ENCODE measurements around the gene AK4.

AK4 gene

GRCh38 chr1:65164633-65165032, 16.6 kb downstream of the AK4 start:
- H3K4me3 ChIP-seq (ENCODE audit: low read depth, low read length), result no peak overlapping the region
- no peak overlapping the region for H3K27ac ChIP-seq (ENCODE audit: extremely low read depth, low read depth, low read length)
- no peaks in the 10 kb centered on the region for H3K36me3 ChIP-seq (ENCODE audit: control insufficient read depth in 2 of 2, insufficient read depth in 1 of 2, low read length in 2 of 2)
- no peaks in the 10 kb centered on the region for H3K9me3 ChIP-seq (ENCODE audit: control insufficient read depth, insufficient read depth, low read depth, low read length)
- POLR2A ChIA-PET, result interaction anchor here (0.6 kb wide), 1 partner anchor 302 kb away, joined by 5 read pairs; no protein-coding TSS in a partner anchor
- CTCF ChIA-PET, result no interaction called here
- H3K4me1 ChIP-seq (ENCODE audit: control insufficient read depth, insufficient read depth, low read length), result peaks cover 7% of the 10 kb centered on the region
- no peak for TF ChIP-seq ZNF184 (tag by site-specific recombination; IDR thresholded peaks at IDR 0.05)
- TF ChIP-seq ZNF596 (tag by site-specific recombination; IDR thresholded peaks at IDR 0.05), result no peak
- no peak for TF ChIP-seq IKZF3 (tag by site-specific recombination; IDR thresholded peaks at IDR 0.05)
- TF ChIP-seq KLF16 (tag by site-specific recombination; IDR thresholded peaks at IDR 0.05), result no peak
- no peak for TF ChIP-seq ZSCAN23 (tag by site-specific recombination; IDR thresholded peaks at IDR 0.05)
- no peak for TF ChIP-seq PATZ1 (tag by site-specific recombination; IDR thresholded peaks at IDR 0.05)
- no peak for TF ChIP-seq ZNF280C (tag by site-specific recombination; IDR thresholded peaks at IDR 0.05)
- no peak for TF ChIP-seq GLI4 (tag by site-specific recombination; IDR thresholded peaks at IDR 0.05)
- TF ChIP-seq ZNF335 (tag by site-specific recombination; conservative IDR thresholded peaks at IDR 0.05), result no peak
- TF ChIP-seq ZNF664 (tag by site-specific recombination; IDR thresholded peaks at IDR 0.05), result no peak
- no peak for TF ChIP-seq ZNF221 (tag by site-specific recombination; IDR thresholded peaks at IDR 0.05; ENCODE audit: borderline replicate concordance)
- no peak for TF ChIP-seq ZNF792 (tag by site-specific recombination; IDR thresholded peaks at IDR 0.05)
- no peak for TF ChIP-seq ZNF433 (tag by site-specific recombination; IDR thresholded peaks at IDR 0.05; ENCODE audit: low read depth)
- TF ChIP-seq ZNF530 (tag by site-specific recombination; IDR thresholded peaks at IDR 0.05; ENCODE audit: low read depth), result no peak
- TF ChIP-seq, protein P1, sequence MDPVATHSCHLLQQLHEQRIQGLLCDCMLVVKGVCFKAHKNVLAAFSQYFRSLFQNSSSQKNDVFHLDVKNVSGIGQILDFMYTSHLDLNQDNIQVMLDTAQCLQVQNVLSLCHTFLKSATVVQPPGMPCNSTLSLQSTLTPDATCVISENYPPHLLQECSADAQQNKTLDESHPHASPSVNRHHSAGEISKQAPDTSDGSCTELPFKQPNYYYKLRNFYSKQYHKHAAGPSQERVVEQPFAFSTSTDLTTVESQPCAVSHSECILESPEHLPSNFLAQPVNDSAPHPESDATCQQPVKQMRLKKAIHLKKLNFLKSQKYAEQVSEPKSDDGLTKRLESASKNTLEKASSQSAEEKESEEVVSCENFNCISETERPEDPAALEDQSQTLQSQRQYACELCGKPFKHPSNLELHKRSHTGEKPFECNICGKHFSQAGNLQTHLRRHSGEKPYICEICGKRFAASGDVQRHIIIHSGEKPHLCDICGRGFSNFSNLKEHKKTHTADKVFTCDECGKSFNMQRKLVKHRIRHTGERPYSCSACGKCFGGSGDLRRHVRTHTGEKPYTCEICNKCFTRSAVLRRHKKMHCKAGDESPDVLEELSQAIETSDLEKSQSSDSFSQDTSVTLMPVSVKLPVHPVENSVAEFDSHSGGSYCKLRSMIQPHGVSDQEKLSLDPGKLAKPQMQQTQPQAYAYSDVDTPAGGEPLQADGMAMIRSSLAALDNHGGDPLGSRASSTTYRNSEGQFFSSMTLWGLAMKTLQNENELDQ (tag by site-specific recombination; IDR thresholded peaks at IDR 0.05; ENCODE audit: low read depth), result no peak
- TF ChIP-seq ZNF571 (tag by site-specific recombination; IDR thresholded peaks at IDR 0.05), result no peak
- TF ChIP-seq, protein P2, sequence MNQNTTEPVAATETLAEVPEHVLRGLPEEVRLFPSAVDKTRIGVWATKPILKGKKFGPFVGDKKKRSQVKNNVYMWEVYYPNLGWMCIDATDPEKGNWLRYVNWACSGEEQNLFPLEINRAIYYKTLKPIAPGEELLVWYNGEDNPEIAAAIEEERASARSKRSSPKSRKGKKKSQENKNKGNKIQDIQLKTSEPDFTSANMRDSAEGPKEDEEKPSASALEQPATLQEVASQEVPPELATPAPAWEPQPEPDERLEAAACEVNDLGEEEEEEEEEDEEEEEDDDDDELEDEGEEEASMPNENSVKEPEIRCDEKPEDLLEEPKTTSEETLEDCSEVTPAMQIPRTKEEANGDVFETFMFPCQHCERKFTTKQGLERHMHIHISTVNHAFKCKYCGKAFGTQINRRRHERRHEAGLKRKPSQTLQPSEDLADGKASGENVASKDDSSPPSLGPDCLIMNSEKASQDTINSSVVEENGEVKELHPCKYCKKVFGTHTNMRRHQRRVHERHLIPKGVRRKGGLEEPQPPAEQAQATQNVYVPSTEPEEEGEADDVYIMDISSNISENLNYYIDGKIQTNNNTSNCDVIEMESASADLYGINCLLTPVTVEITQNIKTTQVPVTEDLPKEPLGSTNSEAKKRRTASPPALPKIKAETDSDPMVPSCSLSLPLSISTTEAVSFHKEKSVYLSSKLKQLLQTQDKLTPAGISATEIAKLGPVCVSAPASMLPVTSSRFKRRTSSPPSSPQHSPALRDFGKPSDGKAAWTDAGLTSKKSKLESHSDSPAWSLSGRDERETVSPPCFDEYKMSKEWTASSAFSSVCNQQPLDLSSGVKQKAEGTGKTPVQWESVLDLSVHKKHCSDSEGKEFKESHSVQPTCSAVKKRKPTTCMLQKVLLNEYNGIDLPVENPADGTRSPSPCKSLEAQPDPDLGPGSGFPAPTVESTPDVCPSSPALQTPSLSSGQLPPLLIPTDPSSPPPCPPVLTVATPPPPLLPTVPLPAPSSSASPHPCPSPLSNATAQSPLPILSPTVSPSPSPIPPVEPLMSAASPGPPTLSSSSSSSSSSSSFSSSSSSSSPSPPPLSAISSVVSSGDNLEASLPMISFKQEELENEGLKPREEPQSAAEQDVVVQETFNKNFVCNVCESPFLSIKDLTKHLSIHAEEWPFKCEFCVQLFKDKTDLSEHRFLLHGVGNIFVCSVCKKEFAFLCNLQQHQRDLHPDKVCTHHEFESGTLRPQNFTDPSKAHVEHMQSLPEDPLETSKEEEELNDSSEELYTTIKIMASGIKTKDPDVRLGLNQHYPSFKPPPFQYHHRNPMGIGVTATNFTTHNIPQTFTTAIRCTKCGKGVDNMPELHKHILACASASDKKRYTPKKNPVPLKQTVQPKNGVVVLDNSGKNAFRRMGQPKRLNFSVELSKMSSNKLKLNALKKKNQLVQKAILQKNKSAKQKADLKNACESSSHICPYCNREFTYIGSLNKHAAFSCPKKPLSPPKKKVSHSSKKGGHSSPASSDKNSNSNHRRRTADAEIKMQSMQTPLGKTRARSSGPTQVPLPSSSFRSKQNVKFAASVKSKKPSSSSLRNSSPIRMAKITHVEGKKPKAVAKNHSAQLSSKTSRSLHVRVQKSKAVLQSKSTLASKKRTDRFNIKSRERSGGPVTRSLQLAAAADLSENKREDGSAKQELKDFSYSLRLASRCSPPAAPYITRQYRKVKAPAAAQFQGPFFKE (tag by site-specific recombination; IDR thresholded peaks at IDR 0.05; ENCODE audit: borderline replicate concordance), result no peak

Measured in HEK293 (cell line).